ENCODE results near the gene CHRNB4. TPM values are rescaled to one million over a fixed set of nuclear protein-coding genes. Genes with fewer than 3 reads are reported as not detected.

The CHRNB4 gene
- total RNA-seq, 1 donor from 2014 or later: not detected

GRCh38 chr15:78660584-78660983 is 19.6 kb upstream of the CHRNB4 start:
- peaks cover 3% of the 10 kb centered on the region for H3K27me3 Mint-ChIP-seq (ENCODE audit: unreplicated experiment)
- no peak for DNase-seq (ENCODE audit: low spot score)
- TF ChIP-seq CTCF (IDR thresholded peaks at IDR 0.05; ENCODE audit: unreplicated experiment): no peak
- H3K9me3 Mint-ChIP-seq (ENCODE audit: unreplicated experiment): no peaks in the 10 kb centered on the region
- H3K27ac Mint-ChIP-seq (ENCODE audit: unreplicated experiment): no peak overlapping the region
- no peaks in the 10 kb centered on the region for H3K36me3 Mint-ChIP-seq (ENCODE audit: low read depth, unreplicated experiment)
- H3K4me1 Mint-ChIP-seq (ENCODE audit: unreplicated experiment): no peaks in the 10 kb centered on the region
- no peak overlapping the region for H3K4me3 Mint-ChIP-seq (ENCODE audit: unreplicated experiment)

- no peak overlapping the region for H3K4me3 Mint-ChIP-seq (ENCODE audit: unreplicated experiment)
- H3K9me3 Mint-ChIP-seq (ENCODE audit: unreplicated experiment): no peaks in the 10 kb centered on the region
- peaks cover 2% of the 10 kb centered on the region for H3K27me3 Mint-ChIP-seq (ENCODE audit: unreplicated experiment)
- no peaks in the 10 kb centered on the region for H3K4me1 Mint-ChIP-seq (ENCODE audit: unreplicated experiment)
- H3K27ac Mint-ChIP-seq (ENCODE audit: unreplicated experiment): no peak overlapping the region
- H3K36me3 Mint-ChIP-seq (ENCODE audit: low read depth, unreplicated experiment): no peaks in the 10 kb centered on the region
- TF ChIP-seq CTCF (IDR thresholded peaks at IDR 0.05; ENCODE audit: unreplicated experiment): no peak
- no peak for DNase-seq (ENCODE audit: low spot score)
Observed at GRCh38 chr15:78658823-78659222, 17.8 kb upstream of the CHRNB4 start.

- Mint-ChIP-seq H3K27me3 (ENCODE audit: unreplicated experiment) (peaks cover 2% of the 10 kb centered on the region), H3K4me1 (ENCODE audit: unreplicated experiment) (no peaks in the 10 kb centered on the region), H3K9me3 (ENCODE audit: unreplicated experiment) (no peaks in the 10 kb centered on the region), H3K36me3 (ENCODE audit: low read depth, unreplicated experiment) (no peaks in the 10 kb centered on the region), H3K27ac (ENCODE audit: unreplicated experiment) (no peak overlapping the region), H3K4me3 (ENCODE audit: unreplicated experiment) (no peak overlapping the region)
- no peak for DNase-seq (ENCODE audit: low spot score)
- TF ChIP-seq CTCF (IDR thresholded peaks at IDR 0.05; ENCODE audit: unreplicated experiment): no peak
Observed at GRCh38 chr15:78654272-78654671, 13.3 kb upstream of the CHRNB4 start.

GRCh38 chr15:78651930-78652615 is 11.1 kb upstream of the CHRNB4 start:
- peaks cover under 1% of the 10 kb centered on the region for H3K27me3 Mint-ChIP-seq (ENCODE audit: unreplicated experiment)
- no peak for DNase-seq (ENCODE audit: low spot score)
- H3K4me1 Mint-ChIP-seq (ENCODE audit: unreplicated experiment): no peaks in the 10 kb centered on the region
- no peak overlapping the region for H3K4me3 Mint-ChIP-seq (ENCODE audit: unreplicated experiment)
- H3K27ac Mint-ChIP-seq (ENCODE audit: unreplicated experiment): no peak overlapping the region
- no peaks in the 10 kb centered on the region for H3K36me3 Mint-ChIP-seq (ENCODE audit: low read depth, unreplicated experiment)
- TF ChIP-seq CTCF (IDR thresholded peaks at IDR 0.05; ENCODE audit: unreplicated experiment): no peak
- no peaks in the 10 kb centered on the region for H3K9me3 Mint-ChIP-seq (ENCODE audit: unreplicated experiment)

GRCh38 chr15:78651007-78651406 is 10.0 kb upstream of the CHRNB4 start:
- Mint-ChIP-seq H3K4me1 (ENCODE audit: unreplicated experiment) (no peaks in the 10 kb centered on the region), H3K4me3 (ENCODE audit: unreplicated experiment) (no peak overlapping the region), H3K36me3 (ENCODE audit: low read depth, unreplicated experiment) (no peaks in the 10 kb centered on the region), H3K27me3 (ENCODE audit: unreplicated experiment) (no peaks in the 10 kb centered on the region), H3K27ac (ENCODE audit: unreplicated experiment) (no peak overlapping the region), H3K9me3 (ENCODE audit: unreplicated experiment) (no peaks in the 10 kb centered on the region)
- TF ChIP-seq CTCF (IDR thresholded peaks at IDR 0.05; ENCODE audit: unreplicated experiment): no peak
- DNase-seq (ENCODE audit: low spot score): no peak

All from endothelial cell (in vitro differentiated cells).